Measurements from ENCODE around the gene RBPMS2. TPM values are rescaled to one million over a fixed set of nuclear protein-coding genes. Genes with fewer than 3 reads are reported as not detected.

RBPMS2 gene
- polyA plus RNA-seq, 1 of the 3 experiments (the other 2 are of a cell fraction) = 6.5 TPM

DNA sequence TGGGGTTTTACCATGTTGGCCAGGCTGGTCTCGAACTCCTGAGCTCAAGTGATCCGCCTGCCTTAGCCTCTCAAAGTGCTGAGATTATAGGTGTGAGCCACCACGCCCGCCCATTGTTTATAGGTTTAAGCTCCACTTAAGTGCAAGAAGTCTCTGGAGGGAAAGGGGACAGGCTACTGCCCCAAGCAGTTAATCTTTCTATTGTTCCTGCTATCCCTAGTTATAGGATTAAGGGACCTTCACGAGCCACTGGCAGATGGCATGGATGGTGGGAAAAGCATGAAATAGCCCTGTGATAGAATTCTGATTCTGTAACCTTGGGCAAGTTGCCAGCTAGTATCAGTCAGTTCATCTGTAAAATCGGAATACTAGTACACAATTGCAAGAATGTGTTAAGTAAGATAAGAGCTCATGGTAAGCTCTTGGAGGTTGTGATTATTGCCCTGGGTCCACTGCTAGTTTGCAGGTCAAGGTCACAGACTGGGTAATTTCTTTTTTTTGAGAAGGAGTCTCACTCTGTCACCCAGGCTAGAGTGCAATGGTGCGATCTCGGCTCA lies 5.3 kb upstream of the RBPMS2 start:
- Histone ChIP-seq H3K27me3 (ENCODE audit: insufficient read depth) (no peaks in the 10 kb centered on the region), H3K4me2 (no peak overlapping the region), H3K36me3 (replicated peaks in 1 of 2; ENCODE audit: control insufficient read depth in 1 of 2, insufficient read depth in 2 of 2, low read length in 1 of 2) (no peaks in the 10 kb centered on the region), H4K20me1 (ENCODE audit: insufficient read depth) (no peaks in the 10 kb centered on the region), H3K4me1 (ENCODE audit: control insufficient read depth in 1 of 2, insufficient read depth in 2 of 2, low read depth in 1 of 2, low read length in 1 of 2) (peaks cover 4% of the 10 kb centered on the region in 2 experiments; a peak in 1 of 4 replicates), H3K4me3 (ENCODE audit: low read depth in 2 of 2, low read length in 1 of 2) (no peak overlapping the region), H3K9me3 (no peaks in the 10 kb centered on the region), H3K9ac (no peak overlapping the region), H3F3A (replicated peaks; ENCODE audit: insufficient read depth) (no peaks in the 10 kb centered on the region), H3K79me2 (ENCODE audit: insufficient read depth) (no peaks in the 10 kb centered on the region), H3K27ac (ENCODE audit: low read depth in 2 of 2, low read length in 1 of 2) (no peak overlapping the region), H2AFZ (ENCODE audit: low read depth) (no peak overlapping the region), H3K9me2 (no peaks in the 10 kb centered on the region)
- ChIA-PET CTCF (interaction anchor here (0.7 to 3.5 kb wide), 4 partner anchors 29 to 353 kb away, joined by 3 to 17 read pairs (median 4); partner anchors contain the start of gene PDCD7), POLR2A (interaction anchor here (0.7 kb wide), 1 partner anchor 61 kb away, joined by 3 read pairs; the partner anchor contains the start of gene PLEKHO2)
- DNase-seq = no peak
- 82% methylated on average over 8 of the region's 8 CpGs for WGBS (ENCODE audit: low lambda C conversion rate)
- TF ChIP-seq FOXM1 (IDR thresholded peaks at IDR 0.05; ENCODE audit: low read depth) (no peak), YY1 (IDR thresholded peaks at IDR 0.05; ENCODE audit: low read depth) (no peak), POLR2AphosphoS5 (IDR thresholded peaks at IDR 0.05; ENCODE audit: low read depth, low read length) (no peak), GATA2 (CRISPR knock-in tag; IDR thresholded peaks at IDR 0.05) (no peak), RFX5 (IDR thresholded peaks at IDR 0.05; ENCODE audit: low read length) (no peak), CHD2 (IDR thresholded peaks at IDR 0.05; ENCODE audit: low read length, partially characterized antibody) (no peak), MEF2A (IDR thresholded peaks at IDR 0.05; ENCODE audit: borderline replicate concordance, low read depth) (no peak), EZH2phosphoT487 (IDR thresholded peaks at IDR 0.05; ENCODE audit: borderline replicate concordance, low read depth) (no peak), GABPA (IDR thresholded peaks at IDR 0.05; ENCODE audit: low read depth) (no peak), SMC3 (IDR thresholded peaks at IDR 0.05; ENCODE audit: low read depth, low read length) (no peak), TEAD4 (IDR thresholded peaks at IDR 0.05; ENCODE audit: borderline replicate concordance, insufficient read depth) (no peak), NFIC (IDR thresholded peaks at IDR 0.05; ENCODE audit: borderline replicate concordance) (no peak), TCF12 (IDR thresholded peaks at IDR 0.05) (no peak)
- TF ChIP-seq, protein P1, sequence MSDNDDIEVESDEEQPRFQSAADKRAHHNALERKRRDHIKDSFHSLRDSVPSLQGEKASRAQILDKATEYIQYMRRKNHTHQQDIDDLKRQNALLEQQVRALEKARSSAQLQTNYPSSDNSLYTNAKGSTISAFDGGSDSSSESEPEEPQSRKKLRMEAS (IDR thresholded peaks at IDR 0.05; ENCODE audit: low read depth) = no peak
- TF ChIP-seq, protein P2, sequence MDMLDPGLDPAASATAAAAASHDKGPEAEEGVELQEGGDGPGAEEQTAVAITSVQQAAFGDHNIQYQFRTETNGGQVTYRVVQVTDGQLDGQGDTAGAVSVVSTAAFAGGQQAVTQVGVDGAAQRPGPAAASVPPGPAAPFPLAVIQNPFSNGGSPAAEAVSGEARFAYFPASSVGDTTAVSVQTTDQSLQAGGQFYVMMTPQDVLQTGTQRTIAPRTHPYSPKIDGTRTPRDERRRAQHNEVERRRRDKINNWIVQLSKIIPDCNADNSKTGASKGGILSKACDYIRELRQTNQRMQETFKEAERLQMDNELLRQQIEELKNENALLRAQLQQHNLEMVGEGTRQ (IDR thresholded peaks at IDR 0.05; ENCODE audit: borderline replicate concordance, low read depth, low read length) = no peak
- TF ChIP-seq, protein P3, sequence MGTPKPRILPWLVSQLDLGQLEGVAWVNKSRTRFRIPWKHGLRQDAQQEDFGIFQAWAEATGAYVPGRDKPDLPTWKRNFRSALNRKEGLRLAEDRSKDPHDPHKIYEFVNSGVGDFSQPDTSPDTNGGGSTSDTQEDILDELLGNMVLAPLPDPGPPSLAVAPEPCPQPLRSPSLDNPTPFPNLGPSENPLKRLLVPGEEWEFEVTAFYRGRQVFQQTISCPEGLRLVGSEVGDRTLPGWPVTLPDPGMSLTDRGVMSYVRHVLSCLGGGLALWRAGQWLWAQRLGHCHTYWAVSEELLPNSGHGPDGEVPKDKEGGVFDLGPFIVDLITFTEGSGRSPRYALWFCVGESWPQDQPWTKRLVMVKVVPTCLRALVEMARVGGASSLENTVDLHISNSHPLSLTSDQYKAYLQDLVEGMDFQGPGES (IDR thresholded peaks at IDR 0.05; ENCODE audit: low read depth, low read length) = no peak
- TF ChIP-seq, protein P4, sequence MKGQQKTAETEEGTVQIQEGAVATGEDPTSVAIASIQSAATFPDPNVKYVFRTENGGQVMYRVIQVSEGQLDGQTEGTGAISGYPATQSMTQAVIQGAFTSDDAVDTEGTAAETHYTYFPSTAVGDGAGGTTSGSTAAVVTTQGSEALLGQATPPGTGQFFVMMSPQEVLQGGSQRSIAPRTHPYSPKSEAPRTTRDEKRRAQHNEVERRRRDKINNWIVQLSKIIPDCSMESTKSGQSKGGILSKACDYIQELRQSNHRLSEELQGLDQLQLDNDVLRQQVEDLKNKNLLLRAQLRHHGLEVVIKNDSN (IDR thresholded peaks at IDR 0.05; ENCODE audit: borderline replicate concordance, low read depth) = no peak
- TF ChIP-seq, protein P5, sequence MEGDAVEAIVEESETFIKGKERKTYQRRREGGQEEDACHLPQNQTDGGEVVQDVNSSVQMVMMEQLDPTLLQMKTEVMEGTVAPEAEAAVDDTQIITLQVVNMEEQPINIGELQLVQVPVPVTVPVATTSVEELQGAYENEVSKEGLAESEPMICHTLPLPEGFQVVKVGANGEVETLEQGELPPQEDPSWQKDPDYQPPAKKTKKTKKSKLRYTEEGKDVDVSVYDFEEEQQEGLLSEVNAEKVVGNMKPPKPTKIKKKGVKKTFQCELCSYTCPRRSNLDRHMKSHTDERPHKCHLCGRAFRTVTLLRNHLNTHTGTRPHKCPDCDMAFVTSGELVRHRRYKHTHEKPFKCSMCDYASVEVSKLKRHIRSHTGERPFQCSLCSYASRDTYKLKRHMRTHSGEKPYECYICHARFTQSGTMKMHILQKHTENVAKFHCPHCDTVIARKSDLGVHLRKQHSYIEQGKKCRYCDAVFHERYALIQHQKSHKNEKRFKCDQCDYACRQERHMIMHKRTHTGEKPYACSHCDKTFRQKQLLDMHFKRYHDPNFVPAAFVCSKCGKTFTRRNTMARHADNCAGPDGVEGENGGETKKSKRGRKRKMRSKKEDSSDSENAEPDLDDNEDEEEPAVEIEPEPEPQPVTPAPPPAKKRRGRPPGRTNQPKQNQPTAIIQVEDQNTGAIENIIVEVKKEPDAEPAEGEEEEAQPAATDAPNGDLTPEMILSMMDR (IDR thresholded peaks at IDR 0.05) = no peak
- TF ChIP-seq, protein P6, sequence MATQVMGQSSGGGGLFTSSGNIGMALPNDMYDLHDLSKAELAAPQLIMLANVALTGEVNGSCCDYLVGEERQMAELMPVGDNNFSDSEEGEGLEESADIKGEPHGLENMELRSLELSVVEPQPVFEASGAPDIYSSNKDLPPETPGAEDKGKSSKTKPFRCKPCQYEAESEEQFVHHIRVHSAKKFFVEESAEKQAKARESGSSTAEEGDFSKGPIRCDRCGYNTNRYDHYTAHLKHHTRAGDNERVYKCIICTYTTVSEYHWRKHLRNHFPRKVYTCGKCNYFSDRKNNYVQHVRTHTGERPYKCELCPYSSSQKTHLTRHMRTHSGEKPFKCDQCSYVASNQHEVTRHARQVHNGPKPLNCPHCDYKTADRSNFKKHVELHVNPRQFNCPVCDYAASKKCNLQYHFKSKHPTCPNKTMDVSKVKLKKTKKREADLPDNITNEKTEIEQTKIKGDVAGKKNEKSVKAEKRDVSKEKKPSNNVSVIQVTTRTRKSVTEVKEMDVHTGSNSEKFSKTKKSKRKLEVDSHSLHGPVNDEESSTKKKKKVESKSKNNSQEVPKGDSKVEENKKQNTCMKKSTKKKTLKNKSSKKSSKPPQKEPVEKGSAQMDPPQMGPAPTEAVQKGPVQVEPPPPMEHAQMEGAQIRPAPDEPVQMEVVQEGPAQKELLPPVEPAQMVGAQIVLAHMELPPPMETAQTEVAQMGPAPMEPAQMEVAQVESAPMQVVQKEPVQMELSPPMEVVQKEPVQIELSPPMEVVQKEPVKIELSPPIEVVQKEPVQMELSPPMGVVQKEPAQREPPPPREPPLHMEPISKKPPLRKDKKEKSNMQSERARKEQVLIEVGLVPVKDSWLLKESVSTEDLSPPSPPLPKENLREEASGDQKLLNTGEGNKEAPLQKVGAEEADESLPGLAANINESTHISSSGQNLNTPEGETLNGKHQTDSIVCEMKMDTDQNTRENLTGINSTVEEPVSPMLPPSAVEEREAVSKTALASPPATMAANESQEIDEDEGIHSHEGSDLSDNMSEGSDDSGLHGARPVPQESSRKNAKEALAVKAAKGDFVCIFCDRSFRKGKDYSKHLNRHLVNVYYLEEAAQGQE (IDR thresholded peaks at IDR 0.05; ENCODE audit: low read depth, low read length) = no peak
